Endothelial cell of umbilical vein (primary cell): ENCODE results near the gene ACSM2A. TPM values are rescaled to one million over a fixed set of nuclear protein-coding genes. Genes with fewer than 3 reads are reported as not detected.
"Not testable (repeated sequence)": the region's sequence is repeated elsewhere in the genome, so short reads cannot be mapped to it uniquely, and the experiment has no call there.

Experiments
- BruUV-seq: library from RNA; stranded (reverse); fragments of 400-500 nt; replicated peaks from 2 replicates; lab custom pipeline; 2021; lab: Mats Ljungman, UMichigan
- CTCF ChIA-PET: fragments of 300-600, 350-600 bp; sonication (Branson Sonifier 250); formaldehyde crosslinking; loops from one replicate; lab custom pipeline; 2021; ENCODE audit warnings: antibody characterized with exemption, inconsistent platforms; lab: Charles Lee
- POLR2A ChIA-PET: fragments of 300-600, 350-600 bp; sonication (Branson Sonifier 250); formaldehyde crosslinking; loops from one replicate; lab custom pipeline; 2021; ENCODE audit warnings: antibody characterized with exemption, inconsistent platforms; lab: Charles Lee
- DNase-seq: peaks from one replicate; pipeline ENCODE4 v3.0.0-alpha.2; 2011; ENCODE audit warnings: low read depth, low spot score
- FAIRE-seq: peaks from 2 replicates; lab custom pipeline; 2011; peaks lifted over from hg19 to GRCh38; lab: Jason Lieb, UNC
- H2AFZ ChIP-seq: 2 replicates; pipeline ENCODE4 v1.6.0; 2012; ENCODE audit warnings: low read depth, low read length, control low read depth, inconsistent platforms
- H3K27ac ChIP-seq: 2 replicates; pipeline ENCODE4 v1.5.1; 2011; ENCODE audit warnings: low read depth, mild to moderate bottlenecking, control low read depth, low read length, moderate library complexity; ENCODE audit not compliant: insufficient read depth
- H3K27me3 ChIP-seq, 2 experiments: 2 replicates each; pipeline versions ENCODE4 v1.6.0 to v1.6.1; 2011; ENCODE audit warnings: low read length in 2 of 2, mixed read lengths in 1 of 2; ENCODE audit not compliant: control insufficient read depth in 2 of 2, insufficient read depth in 2 of 2
- H3K36me3 ChIP-seq, 2 experiments: 2 replicates in 1 of 2; 3 replicates in 1 of 2; pipeline ENCODE4 v1.5.1; 2011; ENCODE audit warnings: low read length in 2 of 2, mild to moderate bottlenecking in 1 of 2, moderate library complexity in 1 of 2; ENCODE audit not compliant: control insufficient read depth in 2 of 2, insufficient read depth in 2 of 2; ENCODE audit errors: extremely low read depth in 1 of 2
- H3K4me1 ChIP-seq: 3 replicates; pipeline ENCODE4 v1.5.1; 2011; ENCODE audit warnings: mild to moderate bottlenecking, low read length; ENCODE audit not compliant: control insufficient read depth, insufficient read depth; ENCODE audit errors: extremely low read depth
- H3K4me2 ChIP-seq: 2 replicates; pipeline ENCODE4 v1.6.1; 2011; ENCODE audit warnings: low read length, control low read depth, mixed read lengths; ENCODE audit not compliant: insufficient read depth
- H3K4me3 ChIP-seq, 3 experiments: fragments of 200-600 bp in 1 of 3; sonication (generic), shearing (Covaris generic) in 1 of 3; replicated peaks in 1 of 3; 2 replicates each; pipeline ENCODE4 v1.5.1; 2011 to 2016; ENCODE audit warnings: control low read depth in 3 of 3, low read length in 3 of 3, mild to moderate bottlenecking in 2 of 3, inconsistent platforms in 1 of 3, low read depth in 1 of 3, moderate library complexity in 1 of 3; ENCODE audit not compliant: insufficient read depth in 1 of 3
- H3K79me2 ChIP-seq: 2 replicates; pipeline ENCODE4 v1.6.0; 2012; ENCODE audit warnings: low read length, inconsistent platforms; ENCODE audit not compliant: control insufficient read depth, insufficient read depth
- H3K9ac ChIP-seq: replicated peaks from 2 replicates; pipeline ENCODE3; 2011; ENCODE audit warnings: low read length, control low read depth; ENCODE audit not compliant: insufficient read depth; ENCODE audit errors: extremely low read depth
- H3K9me1 ChIP-seq: replicated peaks from 3 replicates; pipeline ENCODE4 v1.6.0; 2011; ENCODE audit warnings: mild to moderate bottlenecking, low read length; ENCODE audit not compliant: control insufficient read depth, insufficient read depth; ENCODE audit errors: extremely low read depth
- H3K9me3 ChIP-seq: replicated peaks from 2 replicates; pipeline ENCODE4 v1.5.1; 2012; ENCODE audit warnings: low read length, inconsistent platforms; ENCODE audit not compliant: control insufficient read depth, insufficient read depth
- H4K20me1 ChIP-seq: replicated peaks from 2 replicates; pipeline ENCODE3; 2011; ENCODE audit warnings: mild to moderate bottlenecking, low read length; ENCODE audit not compliant: control insufficient read depth, insufficient read depth; ENCODE audit errors: extremely low read depth
- dilution Hi-C: fragments of 300-500 bp; cut with MboI; formaldehyde crosslinking; loops from one replicate; pipeline ENCODE4 v1.15.0; 2019; ENCODE audit warnings: low sequenced_read_pairs; ENCODE audit not compliant: extremely low pct_ligation_motif_present
- intact Hi-C: fragments of 100-400 bp; cut with micrococcal nuclease; formaldehyde crosslinking; loops from one replicate; pipeline ENCODE4 v1.10.0; 2022
- polyA plus RNA-seq, 4 experiments: library from polyadenylated mRNA; depleted of rRNA in 3 of 4; stranded (reverse) in 3 of 4; unstranded in 1 of 4; fragments of >200 nt; gene quantifications; 2 replicates each; pipeline versions ENCODE4 v1.2.1 to v1.2.3, GENCODE V29; 2011 to 2012; ENCODE audit warnings: missing spikeins in 1 of 4
- total RNA-seq: library from RNA; stranded (reverse); gene quantifications from 2 replicates; pipeline ENCODE4 v1.2.3, GENCODE V29; 2021

Gene ACSM2A
- total and polyA plus RNA-seq, 2 donors (not counting 3 experiments of a cell fraction or from before 2014, with no cell fraction given), result 0.03 TPM; not detected in 1

DNA sequence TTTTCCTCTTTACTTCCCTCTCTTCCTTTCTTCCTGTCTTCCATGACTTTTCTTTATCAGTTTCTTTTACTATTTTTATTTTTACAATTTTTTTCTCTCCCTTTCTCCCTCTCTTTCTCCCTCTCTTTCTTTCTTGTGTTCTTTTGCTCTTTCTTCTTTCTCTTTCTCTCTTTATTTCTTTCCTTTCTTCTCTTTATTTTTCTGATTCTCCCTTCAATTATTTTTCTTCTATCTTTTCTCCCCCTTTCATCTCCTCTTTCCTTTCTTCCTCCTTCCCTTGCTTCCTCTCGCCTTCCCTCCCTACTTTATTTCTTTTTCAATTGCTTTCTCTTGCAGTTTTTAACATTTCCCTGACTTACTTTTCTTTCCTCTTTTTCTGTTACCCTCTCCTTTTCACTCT, 85.3 kb downstream of the ACSM2A start:
- H3K4me2 ChIP-seq, POLR2A ChIA-PET, DNase-seq, H3K4me3 ChIP-seq, FAIRE-seq, H3K79me2 ChIP-seq, dilution Hi-C loops, intact Hi-C loops, H3K36me3 ChIP-seq, H3K9me1 ChIP-seq, H3K9ac ChIP-seq, H4K20me1 ChIP-seq, H3K27me3 ChIP-seq, H3K27ac ChIP-seq, H3K4me1 ChIP-seq, H3K9me3 ChIP-seq, CTCF ChIA-PET, H2AFZ ChIP-seq, BruUV-seq: not testable (repeated sequence)

Other genes starting within 250 kb of the ACSM2A start
- not detected in 2 replicates for gene GP2, start 124.0 kb upstream of the ACSM2A start, total RNA-seq
- gene GP2, start 124.0 kb upstream of the ACSM2A start, polyA plus RNA-seq, result not detected in 2 replicates
- not detected in 2 replicates for gene UMOD, start 98.8 kb upstream of the ACSM2A start, total RNA-seq
- not detected in 2 replicates for gene UMOD, start 98.8 kb upstream of the ACSM2A start, polyA plus RNA-seq
- not detected in 2 replicates for gene PDILT, start 46.8 kb upstream of the ACSM2A start, total RNA-seq
- not detected in 2 replicates for gene PDILT, start 46.8 kb upstream of the ACSM2A start, polyA plus RNA-seq
- gene ACSM5, start 42.0 kb upstream of the ACSM2A start, total RNA-seq, result not detected in 2 replicates
- gene ACSM5, start 42.0 kb upstream of the ACSM2A start, polyA plus RNA-seq, result 0.06 TPM in 2 replicates
- not detected in 2 replicates for gene ACSM2B, start 124.8 kb downstream of the ACSM2A start, total RNA-seq
- gene ACSM2B, start 124.8 kb downstream of the ACSM2A start, polyA plus RNA-seq, result 0.07 and 0.13 TPM in 2 replicates
- gene ACSM1, start 246.2 kb downstream of the ACSM2A start, total RNA-seq, result 0.18 TPM in 1 of 2 replicates, not detected in the other
- 0.10 and 0.12 TPM in 2 replicates for gene ACSM1, start 246.2 kb downstream of the ACSM2A start, polyA plus RNA-seq